Measurements from ENCODE around the gene TENM3.
A peak's percentile ranks its signal among the peaks of the same experiment; 100 is the strongest.

Gene TENM3

GRCh38 chr4:182704077-182704476 is 460.9 kb downstream of the TENM3 start:
- DNase-seq: no peak

DNA sequence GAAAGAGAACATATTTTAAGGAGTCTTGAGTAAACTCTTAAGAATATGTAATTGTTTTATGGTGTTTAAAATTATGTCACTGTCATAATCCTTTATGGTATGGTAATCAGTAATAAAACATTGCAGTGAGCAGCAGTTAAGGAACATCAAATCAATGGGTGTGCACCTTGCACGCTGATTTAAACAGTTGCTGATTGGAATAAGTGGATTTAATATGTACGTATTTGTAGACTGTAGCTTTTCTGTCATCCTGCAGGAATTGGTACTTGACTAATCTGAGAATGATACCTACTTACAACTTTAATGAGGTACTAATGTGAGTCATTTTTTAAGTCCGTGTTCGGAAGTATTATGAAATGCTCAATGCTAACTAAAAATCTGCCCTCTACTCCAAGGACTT is 461.7 kb downstream of the TENM3 start:
- no peak for DNase-seq

DNA sequence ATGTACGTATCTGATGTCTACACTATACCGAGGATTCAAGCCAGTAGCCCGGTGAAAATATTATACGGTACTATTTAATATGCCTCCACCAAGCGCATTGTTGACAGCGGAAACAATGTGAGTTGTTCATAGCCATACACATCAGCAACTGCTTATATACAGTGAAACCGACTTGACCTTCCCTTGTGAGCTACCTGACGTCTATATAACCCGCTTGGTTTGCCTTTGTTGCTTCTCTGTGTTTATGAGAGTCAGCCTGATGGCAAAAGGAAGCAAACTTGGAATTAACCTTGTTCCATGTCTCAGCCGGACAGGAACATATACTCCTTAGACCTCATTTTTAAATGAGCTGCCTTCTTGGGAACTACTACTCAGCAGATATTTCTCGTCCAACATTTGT is 462.2 kb downstream of the TENM3 start:
- no peak for DNase-seq

DNA sequence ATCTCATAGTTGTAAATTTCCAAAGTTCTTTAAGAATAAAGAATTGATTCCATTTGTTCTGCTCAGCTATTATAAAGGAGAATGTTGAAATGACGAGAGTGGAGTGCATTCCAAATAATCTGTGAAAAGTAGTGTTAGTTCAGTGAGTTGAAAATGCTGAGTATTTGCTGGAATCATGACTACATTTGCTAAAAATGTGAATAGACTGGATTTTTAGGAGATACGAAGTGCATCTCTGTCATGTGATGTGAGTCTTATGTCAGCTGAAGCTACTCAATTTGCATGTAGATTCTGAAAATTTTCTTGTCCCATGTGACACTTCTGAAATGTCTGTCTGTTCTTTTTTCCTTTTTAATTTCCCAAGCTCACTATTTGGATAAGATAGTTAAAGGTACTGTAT is 468.0 kb downstream of the TENM3 start:
- DNase-seq: no peak

DNA sequence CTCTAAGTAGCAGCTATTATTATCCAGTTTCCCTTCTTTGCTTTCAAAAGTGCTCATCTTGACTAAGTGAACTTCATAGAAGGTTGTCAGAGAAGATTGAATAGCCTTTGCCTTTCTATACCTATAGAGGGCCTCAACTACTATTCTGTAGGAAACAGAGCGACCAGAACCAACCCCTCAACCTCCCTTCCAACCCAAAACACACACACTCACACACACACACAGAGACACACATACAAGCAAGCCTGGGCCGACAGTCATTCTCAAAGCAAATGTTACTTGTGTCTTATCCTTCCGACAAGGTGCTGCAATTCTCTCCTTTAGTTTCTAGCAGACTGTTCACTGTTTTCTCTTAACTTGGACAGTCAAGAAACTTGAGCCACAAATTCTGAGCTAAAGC is 472.3 kb downstream of the TENM3 start:
- no peak for DNase-seq

DNA sequence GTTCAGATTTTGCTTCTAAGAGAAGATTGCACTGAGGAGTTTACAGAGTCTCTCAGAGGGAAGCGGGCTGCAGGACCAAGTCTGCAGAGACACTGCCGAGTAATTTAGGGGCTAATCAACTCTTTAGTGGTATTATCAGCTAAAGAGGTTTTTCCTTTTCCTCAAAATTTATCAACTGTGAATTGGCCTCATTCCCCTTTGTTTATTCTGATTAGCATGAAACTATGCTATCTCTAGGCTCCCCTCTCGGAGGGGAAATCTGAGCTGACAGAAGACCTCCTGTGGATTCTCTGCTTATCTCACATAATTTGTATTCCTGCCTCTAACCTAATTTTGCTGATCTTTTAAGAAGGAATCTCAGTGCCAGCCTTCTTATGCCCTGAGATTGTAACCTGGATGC is 473.0 kb downstream of the TENM3 start:
- no peak for DNase-seq

DNA sequence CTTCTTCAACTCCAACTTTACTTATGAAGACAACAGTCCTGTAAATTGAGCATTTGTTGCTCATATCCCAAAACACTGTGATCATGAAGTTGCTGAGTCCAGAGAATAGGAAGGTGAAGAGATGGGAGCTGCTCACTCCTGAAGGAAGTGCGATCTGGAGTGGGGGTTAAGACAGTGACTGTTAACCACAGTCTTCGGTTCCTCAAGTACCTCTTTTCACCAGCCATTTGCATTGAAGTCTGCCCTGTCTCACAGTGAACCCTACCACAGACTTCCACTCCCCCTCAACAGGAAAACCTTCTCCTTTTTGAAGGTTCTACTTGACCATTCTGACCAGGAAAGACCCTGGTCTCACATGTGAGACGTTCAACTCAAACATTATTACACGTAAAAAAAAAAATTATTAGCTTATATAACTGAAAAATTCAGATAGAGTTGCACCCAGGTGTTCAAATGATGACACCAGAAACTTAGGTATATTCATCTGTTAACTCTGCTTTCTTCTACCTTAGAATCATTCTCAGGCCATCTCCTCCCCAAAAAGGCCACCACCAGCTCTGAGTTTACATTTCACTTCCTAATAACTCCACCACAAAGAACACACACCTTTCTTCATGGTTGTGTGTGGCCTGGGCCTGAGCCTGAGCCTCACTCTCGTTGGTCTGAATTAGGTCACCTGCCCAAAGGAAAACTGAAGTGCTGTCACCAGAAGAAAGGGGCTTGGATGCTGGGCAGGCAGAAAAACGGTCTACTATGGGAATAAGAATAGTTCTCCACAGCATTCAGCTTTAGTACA is 474.8 kb downstream of the TENM3 start:
- no peak for DNase-seq

- no peak for DNase-seq
Measured at GRCh38 chr4:182724414-182724813, 481.2 kb downstream of the TENM3 start.

DNA sequence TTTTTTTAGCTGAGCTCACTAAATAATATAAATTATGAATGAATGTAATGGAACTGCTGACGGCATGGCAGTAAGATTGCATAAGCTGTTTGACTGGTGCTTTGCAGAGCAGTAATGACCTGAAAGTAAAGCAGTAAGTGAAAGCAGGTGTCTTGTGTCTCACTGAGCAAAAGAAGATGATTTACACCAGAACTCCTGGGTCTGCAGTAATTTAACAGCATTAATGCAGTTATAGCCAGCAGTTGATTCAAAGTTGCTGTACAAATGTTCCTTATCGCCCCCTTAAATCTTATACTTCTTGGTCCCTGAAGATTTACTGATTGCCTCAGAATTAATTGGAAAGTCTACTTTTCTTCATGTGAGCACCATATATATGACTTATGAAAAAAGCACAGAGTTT is 486.3 kb downstream of the TENM3 start:
- DNase-seq: no peak

- DNase-seq: no peak
Measured at GRCh38 chr4:182730791-182731190, 487.6 kb downstream of the TENM3 start.

DNA sequence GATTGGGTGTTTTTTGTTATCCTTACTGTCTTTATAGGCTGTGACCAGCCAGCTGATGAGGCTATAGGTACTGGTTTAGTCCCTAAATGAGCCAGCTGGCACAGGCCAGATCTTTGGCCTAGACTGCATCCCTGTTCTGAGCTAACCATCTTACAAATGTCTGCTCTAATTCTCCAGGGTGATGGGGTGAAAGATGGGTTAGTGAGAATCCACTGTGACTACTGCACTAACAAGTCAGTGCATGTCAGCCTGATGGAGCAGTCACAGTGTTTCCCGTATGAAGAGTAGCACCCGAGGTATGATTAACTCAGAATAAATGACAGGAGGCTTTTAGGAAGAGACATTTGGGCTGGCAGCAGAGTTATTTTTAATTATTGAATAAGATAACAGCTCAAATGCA is 493.0 kb downstream of the TENM3 start:
- DNase-seq: no peak

GRCh38 chr4:182738283-182739047 is 495.3 kb downstream of the TENM3 start:
- DNase-seq: no peak

- DNase-seq: no peak
Measured at GRCh38 chr4:182740256-182740655, 497.1 kb downstream of the TENM3 start.

GRCh38 chr4:182741054-182741453 is 497.9 kb downstream of the TENM3 start:
- no peak for DNase-seq

GRCh38 chr4:182741914-182742313 is 498.7 kb downstream of the TENM3 start:
- DNase-seq: no peak

- DNase-seq: no peak
Measured at GRCh38 chr4:182743815-182744214, 500.6 kb downstream of the TENM3 start.

DNA sequence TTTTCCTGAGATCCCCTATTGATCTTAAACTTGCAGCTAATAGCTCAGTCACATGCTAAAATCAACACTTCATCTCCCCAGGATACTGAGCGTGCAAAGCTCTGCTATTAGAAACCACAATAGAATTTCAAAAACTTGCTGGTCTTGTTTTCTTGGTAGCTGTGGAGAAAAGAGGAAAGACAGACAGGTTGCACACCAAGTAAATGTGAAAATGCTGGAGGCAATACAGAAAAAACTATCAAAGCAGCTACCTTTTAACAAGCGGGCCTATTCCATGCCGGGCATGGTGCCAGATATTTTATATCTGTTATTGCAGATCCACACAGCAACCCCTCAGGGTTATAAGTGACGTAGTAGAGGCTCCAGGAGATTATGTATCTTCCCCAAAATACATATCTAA is 502.0 kb downstream of the TENM3 start:
- DNase-seq: peak; percentile 68

DNA sequence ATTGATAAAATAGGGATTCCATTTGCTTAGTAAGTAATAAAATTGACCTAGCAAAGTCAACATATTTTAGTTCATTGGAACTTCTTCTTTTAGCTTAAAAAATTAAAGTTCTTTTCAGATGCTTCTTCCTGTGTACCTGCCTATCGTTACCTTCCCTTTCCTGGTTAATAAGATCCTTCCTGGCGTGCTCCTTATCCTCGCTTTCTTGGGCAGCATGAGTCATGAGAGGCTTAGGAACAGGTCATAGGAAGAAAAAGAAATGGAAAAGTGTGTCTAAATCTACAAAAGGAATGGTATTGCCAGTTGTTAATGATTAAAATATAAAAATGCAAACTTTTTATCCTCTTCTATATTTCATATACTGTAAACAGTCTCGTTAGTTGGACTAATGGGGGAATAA is 503.7 kb downstream of the TENM3 start:
- DNase-seq: no peak

DNA sequence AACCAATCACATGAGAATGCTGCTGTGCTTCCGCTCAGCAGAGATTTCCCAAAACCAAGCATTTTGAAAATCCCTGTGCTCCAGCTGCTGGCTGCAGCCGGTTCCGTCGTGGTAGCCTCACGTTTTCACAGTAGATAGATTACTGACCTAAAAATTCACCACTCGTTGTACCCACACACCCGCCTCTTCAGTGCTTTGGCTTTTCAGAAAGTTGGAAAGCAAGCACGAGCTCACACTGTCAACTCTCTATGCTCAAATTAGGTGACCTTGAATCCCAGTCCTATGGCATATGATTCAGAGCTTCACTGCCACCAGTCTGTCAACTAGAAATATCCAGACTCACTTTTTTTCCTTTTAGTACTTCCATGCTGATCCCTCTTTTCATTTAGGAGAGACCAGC is 505.1 kb downstream of the TENM3 start:
- no peak for DNase-seq

DNA sequence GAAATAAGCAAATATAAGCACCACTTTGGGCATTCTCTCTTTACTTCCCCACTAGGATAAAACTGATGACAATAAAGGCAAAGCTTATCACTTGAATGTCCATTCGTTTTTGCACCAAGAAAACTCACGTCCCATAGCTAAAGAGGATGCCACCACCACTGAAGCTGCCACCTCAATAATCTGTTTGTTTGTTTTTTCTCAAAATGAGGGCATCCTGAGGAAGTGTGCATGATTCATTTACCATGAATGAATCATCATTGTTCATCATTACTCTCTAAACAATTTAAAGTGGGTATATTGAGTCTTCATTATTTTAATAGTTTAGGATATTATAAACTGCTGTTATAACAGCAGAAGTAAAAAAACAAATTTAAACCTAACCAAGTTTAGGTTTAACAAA is 505.7 kb downstream of the TENM3 start:
- no peak for DNase-seq

- DNase-seq: no peak
Measured at GRCh38 chr4:182749667-182750167, 506.5 kb downstream of the TENM3 start.

GRCh38 chr4:182752158-182752910 is 509.1 kb downstream of the TENM3 start:
- DNase-seq: no peak

DNA sequence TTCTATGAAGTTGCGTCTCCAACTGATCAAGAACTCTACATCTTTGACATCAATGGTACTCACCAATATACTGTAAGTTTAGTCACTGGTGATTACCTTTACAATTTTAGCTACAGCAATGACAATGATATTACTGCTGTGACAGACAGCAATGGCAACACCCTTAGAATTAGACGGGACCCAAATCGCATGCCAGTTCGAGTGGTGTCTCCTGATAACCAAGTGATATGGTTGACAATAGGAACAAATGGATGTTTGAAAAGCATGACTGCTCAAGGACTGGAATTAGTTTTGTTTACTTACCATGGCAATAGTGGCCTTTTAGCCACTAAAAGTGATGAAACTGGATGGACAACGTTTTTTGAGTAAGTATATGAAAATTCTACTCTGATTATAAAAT is 511.7 kb downstream of the TENM3 start:
- DNase-seq: no peak

Data from NCI-H1048 (cell line).